Neural cell (in vitro differentiated cells): ENCODE results near the gene PECR. TPM values are rescaled to one million over a fixed set of nuclear protein-coding genes. Genes with fewer than 3 reads are reported as not detected.

Experiments used
- H2AFZ ChIP-seq: fragments of 200-600, 300-800 bp; sonication (generic), shearing (Covaris generic); 2 replicates; pipeline ENCODE4 v1.6.0; 2014; ENCODE audit warnings: low read depth, mild to moderate bottlenecking, antibody characterized with exemption, low read length, moderate library complexity
- H3F3A ChIP-seq: fragments of 200-600 bp; shearing (Covaris generic); 2 replicates; pipeline ENCODE4 v1.6.1; 2016; ENCODE audit warnings: mild to moderate bottlenecking, moderate library complexity, mixed read lengths, antibody characterized with exemption, low read length; ENCODE audit not compliant: insufficient read depth, poor library complexity, severe bottlenecking
- H3K27ac ChIP-seq: fragments of 200-600, 300-800 bp; sonication (generic), shearing (Covaris generic); 2 replicates; pipeline ENCODE4 v1.5.1; 2014; ENCODE audit warnings: mild to moderate bottlenecking, low read length, moderate library complexity
- H3K27me3 ChIP-seq: fragments of 300-800, 200-600 bp; sonication (generic), shearing (Covaris generic); 2 replicates; pipeline ENCODE4 v1.6.0; 2014; ENCODE audit warnings: mild to moderate bottlenecking, low read depth, low read length, moderate library complexity; ENCODE audit not compliant: insufficient read depth
- H3K36me3 ChIP-seq: fragments of 300-800, 200-600 bp; sonication (generic), shearing (Covaris generic); 2 replicates; pipeline ENCODE4 v1.5.1; 2014; ENCODE audit warnings: mild to moderate bottlenecking, antibody characterized with exemption, low read length, moderate library complexity; ENCODE audit not compliant: insufficient read depth
- H3K4me2 ChIP-seq: fragments of 300-800, 200-600 bp; sonication (generic), shearing (Covaris generic); 2 replicates; pipeline ENCODE4 v1.6.0; 2014; ENCODE audit warnings: mild to moderate bottlenecking, low read length
- H3K4me3 ChIP-seq: fragments of 300-800, 200-600 bp; sonication (generic), shearing (Covaris generic); 2 replicates; pipeline ENCODE4 v1.5.1; 2014; ENCODE audit warnings: mild to moderate bottlenecking, low read length, moderate library complexity
- H3K79me2 ChIP-seq: fragments of 200-600 bp; shearing (Covaris generic); replicated peaks from 2 replicates; pipeline ENCODE4 v1.6.0; 2014; ENCODE audit warnings: mild to moderate bottlenecking, low read length, moderate library complexity; ENCODE audit not compliant: insufficient read depth
- H3K9ac ChIP-seq: fragments of 300-800, 200-600 bp; sonication (generic), shearing (Covaris generic); 2 replicates; pipeline ENCODE4 v1.6.1; 2016; ENCODE audit warnings: mild to moderate bottlenecking, low read length, mixed read lengths
- H3K9me2 ChIP-seq: fragments of 200-600 bp; shearing (Covaris generic); 2 replicates; pipeline ENCODE4 v1.6.1; 2016; ENCODE audit warnings: mild to moderate bottlenecking, low read length, mixed read lengths; ENCODE audit not compliant: insufficient read depth
- H3K9me3 ChIP-seq: fragments of 200-600, 300-800 bp; sonication (generic), shearing (Covaris generic); 2 replicates; pipeline ENCODE4 v1.6.1; 2016; ENCODE audit warnings: mild to moderate bottlenecking, mixed run types, low read length, moderate library complexity, mixed read lengths
- H4K20me1 ChIP-seq: fragments of 200-600 bp; shearing (Covaris generic); 2 replicates; pipeline ENCODE4 v1.6.1; 2016; ENCODE audit warnings: mild to moderate bottlenecking, mixed run types; ENCODE audit not compliant: insufficient read depth
- EP300 ChIP-seq: fragments of 450-650 bp; conservative IDR thresholded peaks from 2 replicates; pipeline ENCODE4 v1.6.1; 2014; ENCODE audit warnings: antibody characterized with exemption, mild to moderate bottlenecking, moderate library complexity; ENCODE audit not compliant: poor library complexity, severe bottlenecking
- EZH2 ChIP-seq: fragments of 200-600, 300-800 bp; shearing (Covaris generic), sonication (generic); IDR thresholded peaks from 2 replicates; pipeline ENCODE4 v1.6.1; 2014; ENCODE audit warnings: antibody characterized with exemption, low read length, borderline replicate concordance, mild to moderate bottlenecking; ENCODE audit not compliant: insufficient read depth, poor library complexity, severe bottlenecking
- MXI1 ChIP-seq: fragments of 450-650 bp; conservative IDR thresholded peaks from 2 replicates; pipeline ENCODE4 v1.6.1; 2014; ENCODE audit warnings: antibody characterized with exemption, mild to moderate bottlenecking; ENCODE audit not compliant: poor library complexity, severe bottlenecking
- POLR2AphosphoS5 ChIP-seq: IDR thresholded peaks from 2 replicates; pipeline ENCODE4 v1.6.1; 2012
- RAD21 ChIP-seq: fragments of 450-650 bp; conservative IDR thresholded peaks from 2 replicates; pipeline ENCODE4 v1.6.1; 2014; ENCODE audit warnings: antibody characterized with exemption, mild to moderate bottlenecking, moderate library complexity
- SMC3 ChIP-seq: fragments of 450-650 bp; conservative IDR thresholded peaks from 2 replicates; pipeline ENCODE4 v1.6.1; 2014; ENCODE audit warnings: antibody characterized with exemption, mild to moderate bottlenecking, moderate library complexity; ENCODE audit not compliant: poor library complexity
- TAF1 ChIP-seq: IDR thresholded peaks from 2 replicates; pipeline ENCODE4 v1.6.1; 2012; ENCODE audit warnings: low read depth
- polyA plus RNA-seq: library from polyadenylated mRNA; depleted of rRNA; stranded (reverse); fragments of >200 nt; gene quantifications from 2 replicates; pipeline ENCODE4 v1.2.3, GENCODE V29; 2014
- TF ChIP-seq, protein P1 (sequence below): IDR thresholded peaks from 2 replicates; pipeline ENCODE4 v1.6.1; 2012; ENCODE audit warnings: borderline replicate concordance
- TF ChIP-seq, protein P2 (sequence below): fragments of 450-650 bp; IDR thresholded peaks from 2 replicates; pipeline ENCODE4 v1.5.1; 2014; ENCODE audit warnings: antibody characterized with exemption, mild to moderate bottlenecking, moderate library complexity; ENCODE audit not compliant: poor library complexity, severe bottlenecking

The PECR gene
- polyA plus RNA-seq, 1 donor from 2014 or later, result 22.1 TPM

DNA sequence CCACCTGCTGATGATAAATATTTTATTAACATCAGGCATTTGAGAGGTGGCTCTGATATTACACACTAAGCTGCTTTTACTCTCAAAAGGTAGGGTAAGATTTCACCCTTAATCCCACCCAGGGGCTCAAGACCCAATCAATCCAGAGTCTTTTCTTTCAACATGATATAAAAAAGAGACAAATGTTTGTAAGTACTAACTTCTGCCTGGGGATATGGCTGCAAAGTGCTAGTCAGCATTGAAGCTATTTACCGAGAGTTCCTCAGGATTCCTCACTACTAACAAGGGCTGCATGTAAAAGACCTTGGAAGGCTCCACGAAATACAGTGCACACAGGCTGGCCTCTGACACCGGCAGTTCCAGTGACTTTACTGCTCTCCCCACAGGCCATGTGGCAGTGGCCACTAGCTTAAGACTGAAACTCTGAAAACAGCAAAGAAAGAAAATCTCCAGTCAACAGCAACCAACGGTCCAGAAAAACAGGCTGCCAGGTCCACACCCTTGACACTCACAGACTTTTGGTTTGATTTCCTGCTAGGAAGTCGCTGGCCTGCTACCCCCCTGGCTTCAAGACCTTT lies 79.4 kb downstream of the PECR start:
- Histone ChIP-seq H3F3A (no peaks in the 10 kb centered on the region), H3K4me2 (no peak overlapping the region)

DNA sequence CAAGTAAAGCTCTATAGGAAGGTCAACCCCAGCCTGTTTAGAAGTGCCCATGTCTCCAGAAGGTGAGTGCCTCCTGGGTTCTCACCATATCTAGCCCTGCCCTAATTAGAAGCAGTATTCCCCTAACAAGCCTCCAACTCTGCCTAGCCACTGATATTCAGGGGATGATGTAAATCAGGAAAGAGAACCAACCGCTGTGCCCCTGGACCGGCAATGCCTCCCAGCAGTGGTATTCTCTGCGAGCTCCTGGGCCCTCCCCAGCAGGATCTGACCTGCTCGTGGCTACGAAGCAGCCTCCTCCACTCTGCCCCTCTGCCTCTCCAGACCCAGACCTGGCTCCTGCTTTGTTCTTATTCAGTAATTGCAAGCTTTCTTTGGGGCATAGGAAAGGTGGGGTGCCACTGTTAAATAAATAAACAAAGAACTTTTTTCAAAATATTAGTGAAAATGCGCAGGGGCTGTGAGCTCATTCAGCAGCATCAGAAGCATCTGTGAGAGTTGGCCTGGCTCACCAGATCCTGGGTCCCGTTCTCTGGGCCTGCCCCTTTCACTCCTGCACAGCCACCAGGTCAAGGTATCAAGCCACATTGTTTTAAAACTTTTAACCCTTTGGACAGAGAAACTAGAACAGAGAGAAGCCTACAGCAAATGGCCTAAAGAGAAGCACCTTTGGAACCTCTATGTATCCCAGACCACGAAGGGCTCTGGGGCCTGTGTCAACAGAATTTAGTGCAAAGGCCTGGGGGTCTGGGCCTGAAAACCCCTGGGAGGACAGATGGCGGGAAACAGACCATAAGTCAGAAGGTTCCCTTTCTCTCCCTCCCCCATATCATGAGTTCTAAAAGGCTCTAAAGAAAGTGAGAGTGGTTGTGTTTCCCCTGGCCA lies 80.2 kb downstream of the PECR start:
- Histone ChIP-seq H3K4me2 (no peak overlapping the region), H3F3A (no peaks in the 10 kb centered on the region), H4K20me1 (no peaks in the 10 kb centered on the region), H3K9me3 (no peaks in the 10 kb centered on the region), H3K27me3 (no peaks in the 10 kb centered on the region), H3K9me2 (no peaks in the 10 kb centered on the region), H3K36me3 (no peaks in the 10 kb centered on the region), H3K27ac (no peak overlapping the region), H2AFZ (no peak overlapping the region), H3K9ac (no peak overlapping the region), H3K79me2 (no peaks in the 10 kb centered on the region), H3K4me3 (no peak overlapping the region)
- TF ChIP-seq MXI1 (no peak), EP300 (no peak), EZH2 (no peak), RAD21 (no peak), POLR2AphosphoS5 (no peak), SMC3 (no peak), TAF1 (no peak)
- TF ChIP-seq, protein P1, sequence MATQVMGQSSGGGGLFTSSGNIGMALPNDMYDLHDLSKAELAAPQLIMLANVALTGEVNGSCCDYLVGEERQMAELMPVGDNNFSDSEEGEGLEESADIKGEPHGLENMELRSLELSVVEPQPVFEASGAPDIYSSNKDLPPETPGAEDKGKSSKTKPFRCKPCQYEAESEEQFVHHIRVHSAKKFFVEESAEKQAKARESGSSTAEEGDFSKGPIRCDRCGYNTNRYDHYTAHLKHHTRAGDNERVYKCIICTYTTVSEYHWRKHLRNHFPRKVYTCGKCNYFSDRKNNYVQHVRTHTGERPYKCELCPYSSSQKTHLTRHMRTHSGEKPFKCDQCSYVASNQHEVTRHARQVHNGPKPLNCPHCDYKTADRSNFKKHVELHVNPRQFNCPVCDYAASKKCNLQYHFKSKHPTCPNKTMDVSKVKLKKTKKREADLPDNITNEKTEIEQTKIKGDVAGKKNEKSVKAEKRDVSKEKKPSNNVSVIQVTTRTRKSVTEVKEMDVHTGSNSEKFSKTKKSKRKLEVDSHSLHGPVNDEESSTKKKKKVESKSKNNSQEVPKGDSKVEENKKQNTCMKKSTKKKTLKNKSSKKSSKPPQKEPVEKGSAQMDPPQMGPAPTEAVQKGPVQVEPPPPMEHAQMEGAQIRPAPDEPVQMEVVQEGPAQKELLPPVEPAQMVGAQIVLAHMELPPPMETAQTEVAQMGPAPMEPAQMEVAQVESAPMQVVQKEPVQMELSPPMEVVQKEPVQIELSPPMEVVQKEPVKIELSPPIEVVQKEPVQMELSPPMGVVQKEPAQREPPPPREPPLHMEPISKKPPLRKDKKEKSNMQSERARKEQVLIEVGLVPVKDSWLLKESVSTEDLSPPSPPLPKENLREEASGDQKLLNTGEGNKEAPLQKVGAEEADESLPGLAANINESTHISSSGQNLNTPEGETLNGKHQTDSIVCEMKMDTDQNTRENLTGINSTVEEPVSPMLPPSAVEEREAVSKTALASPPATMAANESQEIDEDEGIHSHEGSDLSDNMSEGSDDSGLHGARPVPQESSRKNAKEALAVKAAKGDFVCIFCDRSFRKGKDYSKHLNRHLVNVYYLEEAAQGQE, result no peak
- TF ChIP-seq, protein P2, sequence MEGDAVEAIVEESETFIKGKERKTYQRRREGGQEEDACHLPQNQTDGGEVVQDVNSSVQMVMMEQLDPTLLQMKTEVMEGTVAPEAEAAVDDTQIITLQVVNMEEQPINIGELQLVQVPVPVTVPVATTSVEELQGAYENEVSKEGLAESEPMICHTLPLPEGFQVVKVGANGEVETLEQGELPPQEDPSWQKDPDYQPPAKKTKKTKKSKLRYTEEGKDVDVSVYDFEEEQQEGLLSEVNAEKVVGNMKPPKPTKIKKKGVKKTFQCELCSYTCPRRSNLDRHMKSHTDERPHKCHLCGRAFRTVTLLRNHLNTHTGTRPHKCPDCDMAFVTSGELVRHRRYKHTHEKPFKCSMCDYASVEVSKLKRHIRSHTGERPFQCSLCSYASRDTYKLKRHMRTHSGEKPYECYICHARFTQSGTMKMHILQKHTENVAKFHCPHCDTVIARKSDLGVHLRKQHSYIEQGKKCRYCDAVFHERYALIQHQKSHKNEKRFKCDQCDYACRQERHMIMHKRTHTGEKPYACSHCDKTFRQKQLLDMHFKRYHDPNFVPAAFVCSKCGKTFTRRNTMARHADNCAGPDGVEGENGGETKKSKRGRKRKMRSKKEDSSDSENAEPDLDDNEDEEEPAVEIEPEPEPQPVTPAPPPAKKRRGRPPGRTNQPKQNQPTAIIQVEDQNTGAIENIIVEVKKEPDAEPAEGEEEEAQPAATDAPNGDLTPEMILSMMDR, result no peak

More for the DNA sequence above, 79.4 kb downstream of the PECR start:
- Histone ChIP-seq H3K9me2 (no peaks in the 10 kb centered on the region), H3K79me2 (no peaks in the 10 kb centered on the region), H4K20me1 (no peaks in the 10 kb centered on the region), H3K36me3 (no peaks in the 10 kb centered on the region), H3K27me3 (no peaks in the 10 kb centered on the region), H3K9ac (no peak overlapping the region), H3K9me3 (no peaks in the 10 kb centered on the region), H3K4me3 (no peak overlapping the region), H2AFZ (no peak overlapping the region), H3K27ac (no peak overlapping the region)
- TF ChIP-seq RAD21 (no peak), EZH2 (no peak)
